ENCODE results near the gene UGT3A1. TPM values are rescaled to one million over a fixed set of nuclear protein-coding genes. Genes with fewer than 3 reads are reported as not detected.

UGT3A1 gene
- total RNA-seq, 4 donors from 2014 or later, result not detected

GRCh38 chr5:35920890-35921289, 70.3 kb downstream of the UGT3A1 start:
- H3K36me3 ChIP-seq, result no peaks in the 10 kb centered on the region
- H3K9me3 ChIP-seq, result peaks cover 0 to 10% (median 0%) of the 10 kb centered on the region in 3 donors
- WGBS, 2 donors (ENCODE audit: low coverage in 1 of 2), result 69% methylated on average over 3 of the region's 11 CpGs; no CpG with 5 or more reads in 1 of the 2 donors
- no peak for ATAC-seq
- H3K4me1 ChIP-seq, result peaks cover 0 to 10% (median 7%) of the 10 kb centered on the region in 3 donors
- TF ChIP-seq CTCF (IDR thresholded peaks at IDR 0.05), result no peak
- TF ChIP-seq POLR2AphosphoS5 (IDR thresholded peaks at IDR 0.05), result no peak
- TF ChIP-seq POLR2A (IDR thresholded peaks at IDR 0.05), result no peak
- TF ChIP-seq EP300 (IDR thresholded peaks at IDR 0.05), result no peak
- H3K4me3 ChIP-seq, result no peak overlapping the region
- H3K27me3 ChIP-seq, result peaks cover 37% of the 10 kb centered on the region
- no peak overlapping the region for H3K27ac ChIP-seq

- Histone ChIP-seq H3K9me3 (peaks cover 0 to 10% (median 0%) of the 10 kb centered on the region in 3 donors), H3K4me1 (no peaks in the 10 kb centered on the region), H3K4me3 (no peak overlapping the region), H3K36me3 (no peaks in the 10 kb centered on the region), H3K27me3 (peaks cover 20% of the 10 kb centered on the region), H3K27ac (no peak overlapping the region)
- no peak for ATAC-seq
- no peak for TF ChIP-seq EP300 (IDR thresholded peaks at IDR 0.05)
- no peak for TF ChIP-seq POLR2A (IDR thresholded peaks at IDR 0.05)
- no peak for TF ChIP-seq CTCF (IDR thresholded peaks at IDR 0.05)
- no peak for TF ChIP-seq POLR2AphosphoS5 (IDR thresholded peaks at IDR 0.05)
- WGBS, 2 donors (ENCODE audit: low coverage in 1 of 2), result 37 to 53% methylated on average over 4 of the region's 4 CpGs
Measured at GRCh38 chr5:35919191-35919590, 72.0 kb downstream of the UGT3A1 start.

GRCh38 chr5:35908814-35909213, 82.4 kb downstream of the UGT3A1 start:
- no peaks in the 10 kb centered on the region for H3K36me3 ChIP-seq
- no peak for ATAC-seq
- no peaks in the 10 kb centered on the region for H3K27me3 ChIP-seq
- no peak for TF ChIP-seq EP300 (IDR thresholded peaks at IDR 0.05)
- no peak for TF ChIP-seq POLR2AphosphoS5 (IDR thresholded peaks at IDR 0.05)
- no peak for TF ChIP-seq CTCF (IDR thresholded peaks at IDR 0.05)
- no peak for TF ChIP-seq POLR2A (IDR thresholded peaks at IDR 0.05)
- no peak overlapping the region for H3K4me3 ChIP-seq
- H3K27ac ChIP-seq, result no peak overlapping the region
- H3K4me1 ChIP-seq, result no peaks in the 10 kb centered on the region
- peaks cover 0 to 8% (median 0%) of the 10 kb centered on the region in 3 donors for H3K9me3 ChIP-seq

- 33 to 43% methylated on average over 1 of the region's 1 CpG for WGBS, 2 donors (ENCODE audit: low coverage in 1 of 2)
- peaks cover 0 to 11% (median 0%) of the 10 kb centered on the region in 3 donors for H3K9me3 ChIP-seq
- no peak overlapping the region for H3K27ac ChIP-seq
- H3K4me3 ChIP-seq, result no peak overlapping the region
- no peak for TF ChIP-seq CTCF (IDR thresholded peaks at IDR 0.05)
- TF ChIP-seq POLR2A (IDR thresholded peaks at IDR 0.05), result no peak
- no peak for TF ChIP-seq POLR2AphosphoS5 (IDR thresholded peaks at IDR 0.05)
- no peak for TF ChIP-seq EP300 (IDR thresholded peaks at IDR 0.05)
- no peaks in the 10 kb centered on the region for H3K36me3 ChIP-seq
- no peak for ATAC-seq
- H3K4me1 ChIP-seq, result no peaks in the 10 kb centered on the region
- H3K27me3 ChIP-seq, result no peaks in the 10 kb centered on the region
Measured at GRCh38 chr5:35908228-35908627, 83.0 kb downstream of the UGT3A1 start.

GRCh38 chr5:35904443-35905132, 86.6 kb downstream of the UGT3A1 start:
- Histone ChIP-seq H3K27ac (no peak overlapping the region), H3K9me3 (peaks cover 0 to 6% (median 0%) of the 10 kb centered on the region in 3 donors), H3K4me1 (no peaks in the 10 kb centered on the region), H3K4me3 (no peak overlapping the region), H3K36me3 (no peaks in the 10 kb centered on the region), H3K27me3 (no peaks in the 10 kb centered on the region)
- WGBS, 2 donors (ENCODE audit: low coverage in 1 of 2), result 62 to 70% methylated on average over 6 to 11 of the region's 11 CpGs
- ATAC-seq, result no peak
- TF ChIP-seq EP300 (IDR thresholded peaks at IDR 0.05) (no peak), POLR2A (IDR thresholded peaks at IDR 0.05) (no peak)
